DMS153 treated with DMSO at 0.1 percent for 48 hours (cell line): ENCODE data around the gene BIRC3.
"Not testable (repeated sequence)": the region's sequence is repeated elsewhere in the genome, so short reads cannot be mapped to it uniquely, and the experiment has no call there.

Experiments used
- DNase-seq: peaks from one replicate; lab custom pipeline; 2025; ENCODE audit not compliant: unreplicated experiment; lab: John Stamatoyannopoulos, UW

BIRC3 gene

GRCh38 chr11:102293873-102294601 is 23.2 kb upstream of the BIRC3 start:
- peak; percentile 12 for DNase-seq

- no peak for DNase-seq
Observed at GRCh38 chr11:102295045-102295444, 22.2 kb upstream of the BIRC3 start.

- not testable (repeated sequence) for DNase-seq
Observed at GRCh38 chr11:102296757-102297156, 20.5 kb upstream of the BIRC3 start.

GRCh38 chr11:102300837-102301236 is 16.4 kb upstream of the BIRC3 start:
- DNase-seq: not testable (repeated sequence)

GRCh38 chr11:102302241-102302640 is 15.0 kb upstream of the BIRC3 start:
- no peak for DNase-seq

GRCh38 chr11:102304686-102305085 is 12.6 kb upstream of the BIRC3 start:
- DNase-seq: no peak

- no peak for DNase-seq
Observed at GRCh38 chr11:102305352-102306047, 11.8 kb upstream of the BIRC3 start.

GRCh38 chr11:102306048-102306597 is 11.2 kb upstream of the BIRC3 start:
- DNase-seq: no peak

- DNase-seq: peak; percentile 18
Observed at GRCh38 chr11:102306817-102307726, 10.2 kb upstream of the BIRC3 start.

- no peak for DNase-seq
Observed at GRCh38 chr11:102307727-102308038, 9.6 kb upstream of the BIRC3 start.

GRCh38 chr11:102309621-102310541 is 7.4 kb upstream of the BIRC3 start:
- no peak for DNase-seq

GRCh38 chr11:102312667-102313066 is 4.6 kb upstream of the BIRC3 start:
- peak; percentile 18 for DNase-seq

- no peak for DNase-seq
Observed at GRCh38 chr11:102313238-102313940, 3.9 kb upstream of the BIRC3 start.

- no peak for DNase-seq
Observed at GRCh38 chr11:102314784-102315183, 2.5 kb upstream of the BIRC3 start.

- no peak for DNase-seq
Observed at GRCh38 chr11:102316346-102316904, 859 bp upstream of the BIRC3 start.

GRCh38 chr11:102317768-102318103 is 452 bp downstream of the BIRC3 start:
- DNase-seq: no peak

GRCh38 chr11:102318469-102318868 is 1.2 kb downstream of the BIRC3 start:
- no peak for DNase-seq

- DNase-seq: no peak
Observed at GRCh38 chr11:102319544-102319943, 2.3 kb downstream of the BIRC3 start.

- no peak for DNase-seq
Observed at GRCh38 chr11:102320188-102320587, 2.9 kb downstream of the BIRC3 start.

GRCh38 chr11:102320679-102321078 is 3.4 kb downstream of the BIRC3 start:
- DNase-seq: no peak
